ENCODE measurements around the gene GNAO1. TPM values are rescaled to one million over a fixed set of nuclear protein-coding genes. Genes with fewer than 3 reads are reported as not detected.

Gene GNAO1
- total RNA-seq, 1 donor from 2014 or later: 250 TPM

GRCh38 chr16:56329887-56330286 lies 138.6 kb downstream of the GNAO1 start:
- Mint-ChIP-seq H3K4me3 (ENCODE audit: unreplicated experiment) (no peak overlapping the region), H3K27ac (ENCODE audit: unreplicated experiment) (no peak overlapping the region), H3K4me1 (ENCODE audit: low read depth, unreplicated experiment) (peaks cover 30% of the 10 kb centered on the region), H3K27me3 (ENCODE audit: unreplicated experiment) (peaks cover 29% of the 10 kb centered on the region), H3K36me3 (ENCODE audit: unreplicated experiment) (peaks cover 3% of the 10 kb centered on the region), H3K9me3 (ENCODE audit: unreplicated experiment) (peaks cover 26% of the 10 kb centered on the region)
- TF ChIP-seq CTCF (IDR thresholded peaks at IDR 0.05; ENCODE audit: partially characterized antibody, unreplicated experiment): no peak
- no peak for DNase-seq

GRCh38 chr16:56330476-56330875 lies 139.2 kb downstream of the GNAO1 start:
- Mint-ChIP-seq H3K36me3 (ENCODE audit: unreplicated experiment) (peaks cover 3% of the 10 kb centered on the region), H3K4me1 (ENCODE audit: low read depth, unreplicated experiment) (peaks cover 30% of the 10 kb centered on the region), H3K27me3 (ENCODE audit: unreplicated experiment) (peaks cover 30% of the 10 kb centered on the region), H3K27ac (ENCODE audit: unreplicated experiment) (peak overlapping the region; percentile 38), H3K4me3 (ENCODE audit: unreplicated experiment) (peak overlapping the region; percentile 34), H3K9me3 (ENCODE audit: unreplicated experiment) (peaks cover 25% of the 10 kb centered on the region)
- no peak for DNase-seq
- TF ChIP-seq CTCF (IDR thresholded peaks at IDR 0.05; ENCODE audit: partially characterized antibody, unreplicated experiment): no peak

GRCh38 chr16:56331399-56331798 lies 140.1 kb downstream of the GNAO1 start:
- peaks cover 3% of the 10 kb centered on the region for H3K36me3 Mint-ChIP-seq (ENCODE audit: unreplicated experiment)
- peak overlapping the region; percentile 20 for H3K27ac Mint-ChIP-seq (ENCODE audit: unreplicated experiment)
- no peak for DNase-seq
- peak overlapping the region; percentile 27 for H3K4me3 Mint-ChIP-seq (ENCODE audit: unreplicated experiment)
- H3K9me3 Mint-ChIP-seq (ENCODE audit: unreplicated experiment): peaks cover 20% of the 10 kb centered on the region
- peaks cover 28% of the 10 kb centered on the region for H3K27me3 Mint-ChIP-seq (ENCODE audit: unreplicated experiment)
- TF ChIP-seq CTCF (IDR thresholded peaks at IDR 0.05; ENCODE audit: partially characterized antibody, unreplicated experiment): no peak
- peaks cover 30% of the 10 kb centered on the region for H3K4me1 Mint-ChIP-seq (ENCODE audit: low read depth, unreplicated experiment)

GRCh38 chr16:56331915-56332314 lies 140.6 kb downstream of the GNAO1 start:
- peaks cover 21% of the 10 kb centered on the region for H3K9me3 Mint-ChIP-seq (ENCODE audit: unreplicated experiment)
- DNase-seq: no peak
- H3K4me3 Mint-ChIP-seq (ENCODE audit: unreplicated experiment): peak overlapping the region; percentile 27
- H3K27me3 Mint-ChIP-seq (ENCODE audit: unreplicated experiment): peaks cover 27% of the 10 kb centered on the region
- TF ChIP-seq CTCF (IDR thresholded peaks at IDR 0.05; ENCODE audit: partially characterized antibody, unreplicated experiment): no peak
- peaks cover 3% of the 10 kb centered on the region for H3K36me3 Mint-ChIP-seq (ENCODE audit: unreplicated experiment)
- H3K4me1 Mint-ChIP-seq (ENCODE audit: low read depth, unreplicated experiment): peaks cover 31% of the 10 kb centered on the region
- H3K27ac Mint-ChIP-seq (ENCODE audit: unreplicated experiment): peak overlapping the region; percentile 52

GRCh38 chr16:56332464-56333079 lies 141.3 kb downstream of the GNAO1 start:
- peak overlapping the region; percentile 52 for H3K27ac Mint-ChIP-seq (ENCODE audit: unreplicated experiment)
- peaks cover 20% of the 10 kb centered on the region for H3K9me3 Mint-ChIP-seq (ENCODE audit: unreplicated experiment)
- TF ChIP-seq CTCF (IDR thresholded peaks at IDR 0.05; ENCODE audit: partially characterized antibody, unreplicated experiment): no peak
- H3K27me3 Mint-ChIP-seq (ENCODE audit: unreplicated experiment): peaks cover 29% of the 10 kb centered on the region
- H3K36me3 Mint-ChIP-seq (ENCODE audit: unreplicated experiment): peaks cover 3% of the 10 kb centered on the region
- H3K4me1 Mint-ChIP-seq (ENCODE audit: low read depth, unreplicated experiment): peaks cover 34% of the 10 kb centered on the region
- peak overlapping the region; percentile 43 for H3K4me3 Mint-ChIP-seq (ENCODE audit: unreplicated experiment)
- peak; percentile 62 for DNase-seq
